Liver (tissue), 9 donors: ENCODE data around the gene RPS17. TPM values are rescaled to one million over a fixed set of nuclear protein-coding genes. Genes with fewer than 3 reads are reported as not detected.

Experiments
- DNase-seq: peaks from one replicate; pipeline ENCODE4 v3.0.0-alpha.2; 2017; ENCODE audit warnings: low spot score
- H3K27ac ChIP-seq, 2 donors: one replicate each; pipeline ENCODE4 v1.7.0; 2013; ENCODE audit warnings: inconsistent platforms in 2 of 2, low read length in 2 of 2, control low read depth in 1 of 2, low read depth in 1 of 2, mild to moderate bottlenecking in 1 of 2
- H3K27me3 ChIP-seq, 4 donors: one replicate each; pipeline versions ENCODE4 v1.6.1 to v1.7.0; 2013; ENCODE audit warnings: low read length in 3 of 4, inconsistent platforms in 1 of 4, mild to moderate bottlenecking in 1 of 4, moderate library complexity in 1 of 4; ENCODE audit not compliant: control insufficient read depth in 4 of 4, insufficient read depth in 4 of 4
- H3K36me3 ChIP-seq, 4 donors: one replicate each; pipeline versions ENCODE4 v1.6.1 to v1.7.0; 2013; ENCODE audit warnings: low read length in 3 of 4, mild to moderate bottlenecking in 3 of 4, low read depth in 1 of 4, moderate library complexity in 1 of 4; ENCODE audit not compliant: control insufficient read depth in 4 of 4, insufficient read depth in 3 of 4
- H3K4me1 ChIP-seq, 4 donors: one replicate each; pipeline versions ENCODE4 v1.6.1 to v1.7.0; 2013; ENCODE audit warnings: low read length in 3 of 4, mild to moderate bottlenecking in 3 of 4, moderate library complexity in 1 of 4; ENCODE audit not compliant: control insufficient read depth in 4 of 4, insufficient read depth in 4 of 4
- H3K4me3 ChIP-seq, 3 donors: one replicate each; pipeline versions ENCODE4 v1.6.1 to v1.7.0; 2013; ENCODE audit warnings: low read length in 3 of 3, control low read depth in 1 of 3, low read depth in 1 of 3, mild to moderate bottlenecking in 1 of 3
- H3K9ac ChIP-seq, 2 donors: one replicate each; pipeline ENCODE4 v1.7.0; 2013; ENCODE audit warnings: low read length in 2 of 2, mild to moderate bottlenecking in 2 of 2, moderate library complexity in 2 of 2, control low read depth in 1 of 2, low read depth in 1 of 2
- H3K9me3 ChIP-seq, 4 donors: one replicate each; pipeline versions ENCODE4 v1.6.1 to v1.7.0; 2013; ENCODE audit warnings: low read length in 3 of 4; ENCODE audit not compliant: control insufficient read depth in 4 of 4
- ATF3 ChIP-seq: IDR thresholded peaks from 2 replicates; pipeline ENCODE4 v1.6.1; 2016; ENCODE audit warnings: antibody characterized with exemption
- CTCF ChIP-seq: fragments of 150-350 bp; IDR thresholded peaks from 2 replicates; pipeline ENCODE4 v1.5.1; 2017; ENCODE audit warnings: improper control_type of control experiment, low read depth, low read length; ENCODE audit not compliant: missing input control
- EGR1 ChIP-seq, 2 donors: IDR thresholded peaks; 2 replicates each; pipeline ENCODE4 v1.6.1; 2016 to 2018; ENCODE audit warnings: antibody characterized with exemption in 2 of 2, low read depth in 2 of 2
- FOXA2 ChIP-seq: IDR thresholded peaks from 2 replicates; pipeline ENCODE4 v1.6.1; 2016; ENCODE audit warnings: antibody characterized with exemption
- GABPA ChIP-seq, 2 donors: IDR thresholded peaks in 1 of 2; conservative IDR thresholded peaks in 1 of 2; 2 replicates each; pipeline ENCODE4 v1.6.1; 2016; ENCODE audit warnings: antibody characterized with exemption in 2 of 2, mild to moderate bottlenecking in 1 of 2, moderate library complexity in 1 of 2
- HNF4A ChIP-seq, 2 donors: conservative IDR thresholded peaks; 2 replicates each; pipeline ENCODE4 v1.6.1; 2016; ENCODE audit warnings: antibody characterized with exemption in 2 of 2, mild to moderate bottlenecking in 2 of 2
- HNF4G ChIP-seq: IDR thresholded peaks from 2 replicates; pipeline ENCODE4 v1.6.1; 2016; ENCODE audit warnings: antibody characterized with exemption
- JUND ChIP-seq, 2 donors: IDR thresholded peaks; 2 replicates each; pipeline ENCODE4 v1.6.1; 2016; ENCODE audit warnings: antibody characterized with exemption in 2 of 2
- MAX ChIP-seq: IDR thresholded peaks from 2 replicates; pipeline ENCODE4 v1.6.1; 2016; ENCODE audit warnings: antibody characterized with exemption
- NR2F2 ChIP-seq: IDR thresholded peaks from 2 replicates; pipeline ENCODE4 v1.6.1; 2016; ENCODE audit warnings: antibody characterized with exemption
- RAD21 ChIP-seq, 2 donors: IDR thresholded peaks; 2 replicates each; pipeline ENCODE4 v1.6.1; 2016; ENCODE audit warnings: antibody characterized with exemption in 2 of 2, mild to moderate bottlenecking in 2 of 2
- REST ChIP-seq: IDR thresholded peaks from 2 replicates; pipeline ENCODE4 v1.6.1; 2016; ENCODE audit warnings: antibody characterized with exemption, mild to moderate bottlenecking
- RXRA ChIP-seq, 2 donors: IDR thresholded peaks; 2 replicates each; pipeline ENCODE4 v1.6.1; 2017 to 2018; ENCODE audit warnings: antibody characterized with exemption in 2 of 2, mild to moderate bottlenecking in 1 of 2
- SP1 ChIP-seq: IDR thresholded peaks from 2 replicates; pipeline ENCODE4 v1.6.1; 2018; ENCODE audit warnings: antibody characterized with exemption, mild to moderate bottlenecking
- TAF1 ChIP-seq: conservative IDR thresholded peaks from 2 replicates; pipeline ENCODE4 v1.6.1; 2016; ENCODE audit warnings: antibody characterized with exemption, mild to moderate bottlenecking
- YY1 ChIP-seq: IDR thresholded peaks from 2 replicates; pipeline ENCODE4 v1.6.1; 2016; ENCODE audit warnings: antibody characterized with exemption, mild to moderate bottlenecking
- ZBTB33 ChIP-seq: IDR thresholded peaks from 2 replicates; pipeline ENCODE4 v1.6.1; 2016; ENCODE audit warnings: antibody characterized with exemption
- WGBS: extraction: QIAGEN DNeasy Blood & Tissue Kit; methylation state at CpG from one replicate; pipeline ENCODE4 v1.1.7; 2013; 5-methylcytosine and 5-hydroxymethylcytosine counted together
- polyA plus RNA-seq, 2 donors: library from polyadenylated mRNA; stranded (reverse) in 1 of 2; unstranded in 1 of 2; fragments of 200-250 nt in 1 of 2; fragments of >200 nt in 1 of 2; fragmentation: Nextera tagmentation in 1 of 2; extraction: Ambion mirVana in 1 of 2; gene quantifications; one replicate each; pipeline versions ENCODE4 v1.2.1 to v1.2.3, GENCODE V29; 2013 to 2015
- total RNA-seq, 2 donors: library from RNA; depleted of rRNA; stranded (reverse); fragments of >200 nt; gene quantifications; one replicate each; pipeline ENCODE4 v1.2.3, GENCODE V29; 2014
- donor health status: healthy.
- donor health status: healthy.
- donor health status: healthy.
- donor health status: healthy.
- donor health status: healthy.

Gene RPS17
- total and polyA plus RNA-seq, 4 donors, result 283 to 1,607 (median 689) TPM

- Histone ChIP-seq H3K27me3 (no peaks in the 10 kb centered on the region), H3K4me3 (no peak overlapping the region), H3K4me1 (peaks cover 0 to 6% (median 4%) of the 10 kb centered on the region in 4 donors), H3K9me3 (no peaks in the 10 kb centered on the region), H3K27ac (no peak overlapping the region), H3K9ac (no peak overlapping the region), H3K36me3 (no peaks in the 10 kb centered on the region)
- DNase-seq, result no peak
- no peak for TF ChIP-seq HNF4A (conservative IDR thresholded peaks at IDR 0.05)
- no peak for TF ChIP-seq ATF3
- no peak for TF ChIP-seq NR2F2
- 44% methylated on average over 3 of the region's 3 CpGs for WGBS
Observed at GRCh38 chr15:82545002-82545401, 4.7 kb upstream of the RPS17 start.

- 82% methylated on average over 9 of the region's 9 CpGs for WGBS
- Histone ChIP-seq H3K9me3 (no peaks in the 10 kb centered on the region), H3K4me1 (peaks cover 0 to 6% (median 4%) of the 10 kb centered on the region in 4 donors), H3K36me3 (no peaks in the 10 kb centered on the region), H3K27ac (no peak overlapping the region), H3K9ac (no peak overlapping the region), H3K27me3 (no peaks in the 10 kb centered on the region), H3K4me3 (no peak overlapping the region)
- DNase-seq, result no peak
- no peak for TF ChIP-seq RXRA (IDR thresholded peaks at IDR 0.05)
- TF ChIP-seq SP1, result no peak
- TF ChIP-seq CTCF, result no peak
- no peak for TF ChIP-seq MAX
- TF ChIP-seq FOXA2, result no peak
Observed at GRCh38 chr15:82544431-82544830, 4.2 kb upstream of the RPS17 start.

GRCh38 chr15:82543160-82543559 lies 2.9 kb upstream of the RPS17 start:
- no peak for DNase-seq
- WGBS, result 51% methylated on average over 2 of the region's 2 CpGs
- TF ChIP-seq HNF4G (no peak), GABPA (IDR thresholded peaks at IDR 0.05 in 1 of 2, conservative IDR thresholded peaks at IDR 0.05 in 1 of 2) (no peak), FOXA2 (no peak), MAX (no peak), YY1 (no peak), ZBTB33 (no peak), TAF1 (no peak), EGR1 (IDR thresholded peaks at IDR 0.05; ENCODE audit: low read depth in 2 of 2) (no peak), CTCF (no peak), NR2F2 (no peak), RAD21 (IDR thresholded peaks at IDR 0.05) (no peak), ATF3 (no peak), REST (no peak), JUND (IDR thresholded peaks at IDR 0.05) (no peak), RXRA (IDR thresholded peaks at IDR 0.05) (no peak), HNF4A (conservative IDR thresholded peaks at IDR 0.05) (no peak), SP1 (no peak)

More at GRCh38 chr15:82543160-82543559, 2.9 kb upstream of the RPS17 start:
- no peaks in the 10 kb centered on the region for H3K27me3 ChIP-seq
- H3K36me3 ChIP-seq, result peaks cover under 1 to 7% (median 6%) of the 10 kb centered on the region in 4 donors
- H3K9ac ChIP-seq, result no peak overlapping the region
- peaks cover 3 to 14% (median 6%) of the 10 kb centered on the region in 4 donors for H3K4me1 ChIP-seq
- no peaks in the 10 kb centered on the region for H3K9me3 ChIP-seq
- no peak overlapping the region for H3K4me3 ChIP-seq
- no peak overlapping the region for H3K27ac ChIP-seq
